Stimulated activated CD4-positive, alpha-beta T cell treated with anti-CD3 and anti-CD28 coated beads, TNF-alpha, amount 100 ng/mL, for 24 hours (primary cell): ENCODE measurements around the gene ADCY7.

Source experiments
- DNase-seq, 3 experiments: peaks; one replicate each; pipeline ENCODE4 v3.0.0-alpha.2; 2020; ENCODE audit warnings: low read depth in 3 of 3

The ADCY7 gene

GRCh38 chr16:50248845-50249244 is 17.5 kb upstream of the ADCY7 start:
- DNase-seq: no peak

GRCh38 chr16:50251375-50252081 is 14.8 kb upstream of the ADCY7 start:
- no peak for DNase-seq

GRCh38 chr16:50252082-50252611 is 14.2 kb upstream of the ADCY7 start:
- no peak for DNase-seq

GRCh38 chr16:50252874-50253513 is 13.4 kb upstream of the ADCY7 start:
- no peak for DNase-seq

GRCh38 chr16:50253514-50253910 is 12.8 kb upstream of the ADCY7 start:
- DNase-seq: no peak

- no peak for DNase-seq
Measured at GRCh38 chr16:50254072-50254471, 12.3 kb upstream of the ADCY7 start.

GRCh38 chr16:50255538-50255937 is 10.8 kb upstream of the ADCY7 start:
- DNase-seq: no peak

GRCh38 chr16:50256604-50257003 is 9.7 kb upstream of the ADCY7 start:
- DNase-seq: no peak

GRCh38 chr16:50257876-50258275 is 8.5 kb upstream of the ADCY7 start:
- no peak for DNase-seq

GRCh38 chr16:50259334-50260205 is 6.8 kb upstream of the ADCY7 start:
- DNase-seq: no peak

- DNase-seq: no peak
Measured at GRCh38 chr16:50260206-50261159, 5.9 kb upstream of the ADCY7 start.

GRCh38 chr16:50261160-50261706 is 5.1 kb upstream of the ADCY7 start:
- no peak for DNase-seq

- DNase-seq: no peak
Measured at GRCh38 chr16:50261707-50262235, 4.6 kb upstream of the ADCY7 start.

- DNase-seq: no peak
Measured at GRCh38 chr16:50263060-50263909, 3.1 kb upstream of the ADCY7 start.

GRCh38 chr16:50263940-50264929 is 2.1 kb upstream of the ADCY7 start:
- no peak for DNase-seq

- no peak for DNase-seq
Measured at GRCh38 chr16:50265260-50265659, 1.1 kb upstream of the ADCY7 start.

GRCh38 chr16:50265716-50266336 is 525 bp upstream of the ADCY7 start:
- DNase-seq: no peak

- no peak for DNase-seq
Measured at GRCh38 chr16:50267151-50267631, 840 bp downstream of the ADCY7 start.
